ENCODE measurements around the gene FCAMR.
A peak's percentile ranks its signal among the peaks of the same experiment; 100 is the strongest.

The FCAMR gene

DNA sequence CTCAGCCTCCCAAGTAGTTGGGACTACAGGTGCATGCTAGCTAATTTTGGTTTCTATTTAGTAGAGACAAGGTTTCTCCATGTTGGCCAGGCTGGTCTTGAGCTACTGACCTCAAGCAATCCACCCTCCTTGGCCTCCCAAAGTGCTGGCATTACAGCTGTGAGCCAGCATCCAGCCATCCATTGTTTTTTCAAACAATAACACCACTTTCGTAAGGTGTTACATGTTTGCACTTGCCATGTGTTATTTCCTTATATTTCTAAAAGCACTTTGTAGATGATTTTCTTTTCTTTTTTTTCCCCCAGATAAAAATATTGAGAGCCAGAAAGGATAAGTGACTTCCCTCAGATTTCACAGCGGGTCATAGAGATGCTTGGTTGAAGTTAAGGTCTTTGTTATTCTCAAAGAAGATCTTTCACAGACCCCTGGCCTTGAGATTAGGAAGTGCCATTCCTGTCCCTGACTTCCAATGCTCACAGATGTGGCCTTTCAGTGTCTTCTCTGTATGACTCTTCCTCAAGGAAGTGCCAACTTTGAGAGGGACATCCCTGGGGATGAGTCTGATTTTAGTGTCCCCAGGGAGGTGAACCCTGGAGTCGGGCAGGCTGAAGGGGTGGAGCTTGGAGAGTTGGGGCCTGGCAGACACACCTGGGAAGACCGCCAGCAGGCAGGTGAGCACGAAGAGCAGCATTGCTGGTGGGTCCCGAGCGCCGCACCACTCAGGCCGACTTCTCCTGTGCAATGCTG is 30.2 kb downstream of the FCAMR start:
- no peaks in the 10 kb centered on the region for H3K4me1 ChIP-seq (ENCODE audit: insufficient read depth, poor library complexity, severe bottlenecking)
- TF ChIP-seq, protein P1, sequence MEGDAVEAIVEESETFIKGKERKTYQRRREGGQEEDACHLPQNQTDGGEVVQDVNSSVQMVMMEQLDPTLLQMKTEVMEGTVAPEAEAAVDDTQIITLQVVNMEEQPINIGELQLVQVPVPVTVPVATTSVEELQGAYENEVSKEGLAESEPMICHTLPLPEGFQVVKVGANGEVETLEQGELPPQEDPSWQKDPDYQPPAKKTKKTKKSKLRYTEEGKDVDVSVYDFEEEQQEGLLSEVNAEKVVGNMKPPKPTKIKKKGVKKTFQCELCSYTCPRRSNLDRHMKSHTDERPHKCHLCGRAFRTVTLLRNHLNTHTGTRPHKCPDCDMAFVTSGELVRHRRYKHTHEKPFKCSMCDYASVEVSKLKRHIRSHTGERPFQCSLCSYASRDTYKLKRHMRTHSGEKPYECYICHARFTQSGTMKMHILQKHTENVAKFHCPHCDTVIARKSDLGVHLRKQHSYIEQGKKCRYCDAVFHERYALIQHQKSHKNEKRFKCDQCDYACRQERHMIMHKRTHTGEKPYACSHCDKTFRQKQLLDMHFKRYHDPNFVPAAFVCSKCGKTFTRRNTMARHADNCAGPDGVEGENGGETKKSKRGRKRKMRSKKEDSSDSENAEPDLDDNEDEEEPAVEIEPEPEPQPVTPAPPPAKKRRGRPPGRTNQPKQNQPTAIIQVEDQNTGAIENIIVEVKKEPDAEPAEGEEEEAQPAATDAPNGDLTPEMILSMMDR (IDR thresholded peaks at IDR 0.05; ENCODE audit: poor library complexity, severe bottlenecking) = no peak
- no peak for DNase-seq (ENCODE audit: low spot score)
- H3K27ac ChIP-seq (ENCODE audit: poor library complexity, severe bottlenecking) = no peak overlapping the region
- no peak for ATAC-seq (ENCODE audit: low read depth)
- no peaks in the 10 kb centered on the region for H3K36me3 ChIP-seq (ENCODE audit: low read depth)
- H3K27me3 ChIP-seq (ENCODE audit: insufficient read depth, poor library complexity, severe bottlenecking) = no peaks in the 10 kb centered on the region
- no peaks in the 10 kb centered on the region for H3K9me3 ChIP-seq (ENCODE audit: severe bottlenecking)
- H3K4me3 ChIP-seq (ENCODE audit: severe bottlenecking) = no peak overlapping the region

DNA sequence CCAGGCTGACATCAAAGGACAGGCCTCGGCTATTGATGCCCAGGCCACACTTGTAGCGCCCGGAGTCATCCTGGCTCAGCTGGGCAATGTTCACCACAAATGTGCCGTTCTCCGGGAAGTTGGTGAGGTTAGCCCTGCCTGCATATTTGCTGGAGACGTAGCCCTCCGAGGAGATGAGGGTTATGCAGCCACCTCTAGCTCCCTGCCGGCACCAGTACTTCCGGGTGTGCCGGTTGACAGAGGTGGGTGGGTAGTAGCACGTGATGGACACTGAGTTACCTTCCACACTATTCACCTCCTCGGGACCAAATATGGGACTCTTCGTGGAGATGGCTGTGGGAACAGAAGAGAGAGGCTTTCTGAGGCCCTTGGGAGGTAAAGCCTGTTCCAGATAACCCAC is 31.1 kb downstream of the FCAMR start:
- H3K9me3 ChIP-seq (ENCODE audit: severe bottlenecking) = no peaks in the 10 kb centered on the region
- DNase-seq (ENCODE audit: low spot score) (no peak), ATAC-seq (ENCODE audit: low read depth) (no peak)
- H3K27ac ChIP-seq (ENCODE audit: poor library complexity, severe bottlenecking) = no peak overlapping the region
- no peaks in the 10 kb centered on the region for H3K36me3 ChIP-seq (ENCODE audit: low read depth)
- H3K4me3 ChIP-seq (ENCODE audit: severe bottlenecking) = no peak overlapping the region
- TF ChIP-seq, protein P1 (IDR thresholded peaks at IDR 0.05; ENCODE audit: poor library complexity, severe bottlenecking) = no peak
- no peaks in the 10 kb centered on the region for H3K4me1 ChIP-seq (ENCODE audit: insufficient read depth, poor library complexity, severe bottlenecking)
- H3K27me3 ChIP-seq (ENCODE audit: insufficient read depth, poor library complexity, severe bottlenecking) = no peaks in the 10 kb centered on the region

- no peak for ATAC-seq (ENCODE audit: low read depth)
- no peaks in the 10 kb centered on the region for H3K27me3 ChIP-seq (ENCODE audit: insufficient read depth, poor library complexity, severe bottlenecking)
- TF ChIP-seq, protein P1 (IDR thresholded peaks at IDR 0.05; ENCODE audit: poor library complexity, severe bottlenecking) = no peak
These were observed 32.8 kb downstream of the FCAMR start for GRCh38 chr1:206937425-206937824.

DNA sequence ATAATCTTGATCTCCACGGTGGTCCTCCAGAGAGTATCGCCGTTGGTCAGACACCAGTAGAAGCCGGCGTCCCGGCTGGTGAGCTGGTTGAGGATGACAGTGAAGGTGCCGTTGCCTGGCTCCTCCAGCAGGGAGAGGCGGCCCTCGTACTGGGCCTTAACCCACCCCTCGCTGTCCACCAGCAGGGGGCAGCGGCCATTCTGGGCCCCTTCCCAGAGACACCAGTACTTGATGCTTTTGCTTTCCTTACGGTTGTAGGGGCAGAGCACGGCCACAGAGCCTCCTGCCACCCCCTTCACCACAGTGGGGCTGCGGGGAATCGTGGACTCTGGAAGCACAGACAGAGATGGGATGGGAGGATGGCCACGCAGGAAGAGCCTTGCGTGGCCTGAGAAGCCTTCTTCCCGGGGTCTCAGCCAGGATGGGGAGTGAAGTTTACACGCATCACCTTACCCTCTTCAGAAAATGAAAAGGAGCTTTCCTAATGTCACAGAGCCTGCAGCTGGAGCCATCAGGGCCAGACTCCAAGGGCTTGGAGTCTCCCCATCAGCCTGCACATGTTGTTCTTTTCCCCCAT is 34.7 kb downstream of the FCAMR start:
- ATAC-seq (ENCODE audit: low read depth) = peak; percentile 35; the same call in 1 of the 3 replicates
- H3K9me3 ChIP-seq (ENCODE audit: severe bottlenecking) = no peaks in the 10 kb centered on the region
- DNase-seq (ENCODE audit: low spot score) = no peak

More at GRCh38 chr1:206937425-206937824, 32.8 kb downstream of the FCAMR start:
- no peaks in the 10 kb centered on the region for H3K9me3 ChIP-seq (ENCODE audit: severe bottlenecking)
- H3K36me3 ChIP-seq (ENCODE audit: low read depth) = no peaks in the 10 kb centered on the region
- no peaks in the 10 kb centered on the region for H3K4me1 ChIP-seq (ENCODE audit: insufficient read depth, poor library complexity, severe bottlenecking)
- H3K27ac ChIP-seq (ENCODE audit: poor library complexity, severe bottlenecking) = no peak overlapping the region
- no peak overlapping the region for H3K4me3 ChIP-seq (ENCODE audit: severe bottlenecking)
- DNase-seq (ENCODE audit: low spot score) = no peak

More for the DNA sequence above, 34.7 kb downstream of the FCAMR start:
- TF ChIP-seq, protein P1 (IDR thresholded peaks at IDR 0.05; ENCODE audit: poor library complexity, severe bottlenecking) = peak; percentile 24
- no peak overlapping the region for H3K4me3 ChIP-seq (ENCODE audit: severe bottlenecking)
- no peaks in the 10 kb centered on the region for H3K27me3 ChIP-seq (ENCODE audit: insufficient read depth, poor library complexity, severe bottlenecking)
- H3K4me1 ChIP-seq (ENCODE audit: insufficient read depth, poor library complexity, severe bottlenecking) = no peaks in the 10 kb centered on the region
- no peaks in the 10 kb centered on the region for H3K36me3 ChIP-seq (ENCODE audit: low read depth)
- no peak overlapping the region for H3K27ac ChIP-seq (ENCODE audit: poor library complexity, severe bottlenecking)
